Mononuclear cell (primary cell): ENCODE results near the gene DBF4B. TPM values are rescaled to one million over a fixed set of nuclear protein-coding genes. Genes with fewer than 3 reads are reported as not detected.
A peak's percentile ranks its signal among the peaks of the same experiment; 100 is the strongest.

Source experiments
- H3K27me3 ChIP-seq: 2 replicates; pipeline ENCODE4 v1.6.0; 2011; ENCODE audit warnings: low read length, control low read depth; ENCODE audit not compliant: insufficient read depth
- H3K4me1 ChIP-seq: 2 replicates; pipeline ENCODE4 v1.5.1; 2011; ENCODE audit warnings: mild to moderate bottlenecking, low read length, control low read depth; ENCODE audit not compliant: insufficient read depth
- H3K4me3 ChIP-seq: 2 replicates; pipeline ENCODE4 v1.5.1; 2011; ENCODE audit warnings: mild to moderate bottlenecking, low read length, moderate library complexity
- H3K9me3 ChIP-seq: 2 replicates; pipeline ENCODE4 v1.5.1; 2011; ENCODE audit warnings: low read depth, mild to moderate bottlenecking, control low read depth, low read length
- total RNA-seq: library from RNA; depleted of rRNA; stranded (reverse); fragments of >200 nt; gene quantifications from one replicate; pipeline ENCODE4 v1.2.3, GENCODE V29; 2012

Gene DBF4B
- total RNA-seq, 1 donor, result 1.3 TPM

- no peaks in the 10 kb centered on the region for H3K9me3 ChIP-seq
- H3K4me3 ChIP-seq, result no peak overlapping the region
- H3K27me3 ChIP-seq, result peaks cover 26% of the 10 kb centered on the region
- H3K4me1 ChIP-seq, result peaks cover 8% of the 10 kb centered on the region
These were observed 53.7 kb downstream of the DBF4B start for GRCh38 chr17:44761932-44762810.

- Histone ChIP-seq H3K4me1 (peaks cover 8% of the 10 kb centered on the region), H3K27me3 (peaks cover 16% of the 10 kb centered on the region), H3K4me3 (no peak overlapping the region), H3K9me3 (no peaks in the 10 kb centered on the region)
These were observed 54.7 kb downstream of the DBF4B start for GRCh38 chr17:44763170-44763569.

- Histone ChIP-seq H3K4me1 (peaks cover under 1% of the 10 kb centered on the region), H3K4me3 (no peak overlapping the region), H3K9me3 (no peaks in the 10 kb centered on the region), H3K27me3 (no peaks in the 10 kb centered on the region)
These were observed 57.5 kb downstream of the DBF4B start for GRCh38 chr17:44765965-44766364.

GRCh38 chr17:44766409-44767038, 58.1 kb downstream of the DBF4B start:
- Histone ChIP-seq H3K9me3 (no peaks in the 10 kb centered on the region), H3K27me3 (no peaks in the 10 kb centered on the region), H3K4me1 (peaks cover 6% of the 10 kb centered on the region), H3K4me3 (no peak overlapping the region)

GRCh38 chr17:44767493-44767892, 59.0 kb downstream of the DBF4B start:
- H3K9me3 ChIP-seq, result no peaks in the 10 kb centered on the region
- H3K27me3 ChIP-seq, result no peaks in the 10 kb centered on the region
- peaks cover 7% of the 10 kb centered on the region for H3K4me1 ChIP-seq
- no peak overlapping the region for H3K4me3 ChIP-seq

GRCh38 chr17:44768505-44769142, 60.2 kb downstream of the DBF4B start:
- H3K4me3 ChIP-seq, result no peak overlapping the region
- no peaks in the 10 kb centered on the region for H3K9me3 ChIP-seq
- no peaks in the 10 kb centered on the region for H3K27me3 ChIP-seq
- peaks cover 7% of the 10 kb centered on the region for H3K4me1 ChIP-seq

GRCh38 chr17:44769230-44769629, 60.8 kb downstream of the DBF4B start:
- Histone ChIP-seq H3K9me3 (no peaks in the 10 kb centered on the region), H3K27me3 (no peaks in the 10 kb centered on the region), H3K4me1 (peaks cover 7% of the 10 kb centered on the region), H3K4me3 (no peak overlapping the region)

- H3K27me3 ChIP-seq, result no peaks in the 10 kb centered on the region
- no peaks in the 10 kb centered on the region for H3K9me3 ChIP-seq
- H3K4me3 ChIP-seq, result no peak overlapping the region
- H3K4me1 ChIP-seq, result peaks cover 8% of the 10 kb centered on the region
These were observed 61.2 kb downstream of the DBF4B start for GRCh38 chr17:44769647-44770084.

- no peak overlapping the region for H3K4me3 ChIP-seq
- H3K9me3 ChIP-seq, result no peaks in the 10 kb centered on the region
- H3K4me1 ChIP-seq, result peaks cover 15% of the 10 kb centered on the region
- H3K27me3 ChIP-seq, result no peaks in the 10 kb centered on the region
These were observed 61.9 kb downstream of the DBF4B start for GRCh38 chr17:44770166-44770925.

- H3K4me1 ChIP-seq, result peaks cover 23% of the 10 kb centered on the region
- H3K9me3 ChIP-seq, result no peaks in the 10 kb centered on the region
- H3K4me3 ChIP-seq, result no peak overlapping the region
- H3K27me3 ChIP-seq, result no peaks in the 10 kb centered on the region
These were observed 64.0 kb downstream of the DBF4B start for GRCh38 chr17:44772308-44773045.

GRCh38 chr17:44773140-44773539, 64.7 kb downstream of the DBF4B start:
- Histone ChIP-seq H3K9me3 (no peaks in the 10 kb centered on the region), H3K4me3 (no peak overlapping the region), H3K27me3 (no peaks in the 10 kb centered on the region), H3K4me1 (peaks cover 23% of the 10 kb centered on the region)

- H3K4me3 ChIP-seq, result peak overlapping the region; percentile 39
- no peaks in the 10 kb centered on the region for H3K27me3 ChIP-seq
- H3K4me1 ChIP-seq, result peaks cover 32% of the 10 kb centered on the region
- no peaks in the 10 kb centered on the region for H3K9me3 ChIP-seq
These were observed 66.0 kb downstream of the DBF4B start for GRCh38 chr17:44774271-44775135.

GRCh38 chr17:44775136-44775837, 66.8 kb downstream of the DBF4B start:
- H3K4me3 ChIP-seq, result peak overlapping the region; percentile 39
- no peaks in the 10 kb centered on the region for H3K9me3 ChIP-seq
- H3K27me3 ChIP-seq, result no peaks in the 10 kb centered on the region
- peaks cover 34% of the 10 kb centered on the region for H3K4me1 ChIP-seq
